ENCODE results near the gene CNPY1.

- TF ChIP-seq, protein P1, sequence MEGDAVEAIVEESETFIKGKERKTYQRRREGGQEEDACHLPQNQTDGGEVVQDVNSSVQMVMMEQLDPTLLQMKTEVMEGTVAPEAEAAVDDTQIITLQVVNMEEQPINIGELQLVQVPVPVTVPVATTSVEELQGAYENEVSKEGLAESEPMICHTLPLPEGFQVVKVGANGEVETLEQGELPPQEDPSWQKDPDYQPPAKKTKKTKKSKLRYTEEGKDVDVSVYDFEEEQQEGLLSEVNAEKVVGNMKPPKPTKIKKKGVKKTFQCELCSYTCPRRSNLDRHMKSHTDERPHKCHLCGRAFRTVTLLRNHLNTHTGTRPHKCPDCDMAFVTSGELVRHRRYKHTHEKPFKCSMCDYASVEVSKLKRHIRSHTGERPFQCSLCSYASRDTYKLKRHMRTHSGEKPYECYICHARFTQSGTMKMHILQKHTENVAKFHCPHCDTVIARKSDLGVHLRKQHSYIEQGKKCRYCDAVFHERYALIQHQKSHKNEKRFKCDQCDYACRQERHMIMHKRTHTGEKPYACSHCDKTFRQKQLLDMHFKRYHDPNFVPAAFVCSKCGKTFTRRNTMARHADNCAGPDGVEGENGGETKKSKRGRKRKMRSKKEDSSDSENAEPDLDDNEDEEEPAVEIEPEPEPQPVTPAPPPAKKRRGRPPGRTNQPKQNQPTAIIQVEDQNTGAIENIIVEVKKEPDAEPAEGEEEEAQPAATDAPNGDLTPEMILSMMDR (IDR thresholded peaks at IDR 0.05), result no peak
- TF ChIP-seq POLR2A (IDR thresholded peaks at IDR 0.05) (no peak), POLR2AphosphoS5 (IDR thresholded peaks at IDR 0.05) (no peak)
Observed at GRCh38 chr7:155543011-155543876, 3.1 kb downstream of the CNPY1 start.
